ES-I3 (cell line): ENCODE data around the gene AVPR1A.
"Not testable (repeated sequence)": the region's sequence is repeated elsewhere in the genome, so short reads cannot be mapped to it uniquely, and the experiment has no call there.

Source experiments
- H3K36me3 ChIP-seq: 2 replicates; pipeline ENCODE4 v1.6.1; 2013; ENCODE audit warnings: mild to moderate bottlenecking, low read length, control low read depth, moderate library complexity; ENCODE audit not compliant: insufficient read depth
- H3K4me1 ChIP-seq: 2 replicates; pipeline ENCODE4 v1.6.1; 2013; ENCODE audit warnings: mild to moderate bottlenecking, control low read depth, low read length; ENCODE audit not compliant: insufficient read depth
- H3K9ac ChIP-seq: 2 replicates; pipeline ENCODE4 v1.6.1; 2013; ENCODE audit warnings: low read depth, mild to moderate bottlenecking, low read length, moderate library complexity
- H3K9me3 ChIP-seq: 2 replicates; pipeline ENCODE4 v1.6.1; 2013; ENCODE audit warnings: mild to moderate bottlenecking, low read length, moderate library complexity; ENCODE audit not compliant: control insufficient read depth, insufficient read depth

Gene AVPR1A

GRCh38 chr12:63150713-63151622, at the start of gene AVPR1A:
TSS of gene AVPR1A (minus strand) at chr12:63151201. CDS start at chr12:63150836, 365 bp downstream.
- Histone ChIP-seq H3K9me3 (peaks cover 5% of the 10 kb centered on the region; the same call in 1 of the 2 replicates), H3K9ac (peak within 1 kb of the TSS; percentile 64), H3K36me3 (no peaks in the 10 kb centered on the region), H3K4me1 (no peaks in the 10 kb centered on the region; the same call in 1 of the 2 replicates)

GRCh38 chr12:63196168-63196567, 45.2 kb upstream of the AVPR1A start:
- Histone ChIP-seq H3K36me3 (no peaks in the 10 kb centered on the region), H3K9ac (no peak overlapping the region)

GRCh38 chr12:63179224-63179623, 28.2 kb upstream of the AVPR1A start:
- no peaks in the 10 kb centered on the region for H3K4me1 ChIP-seq
- H3K9ac ChIP-seq: no peak overlapping the region
- H3K9me3 ChIP-seq: peaks cover 19% of the 10 kb centered on the region
- H3K36me3 ChIP-seq: no peaks in the 10 kb centered on the region

More at GRCh38 chr12:63196168-63196567, 45.2 kb upstream of the AVPR1A start:
- H3K9me3 ChIP-seq: no peaks in the 10 kb centered on the region
- H3K4me1 ChIP-seq: no peaks in the 10 kb centered on the region

- Histone ChIP-seq H3K36me3 (no peaks in the 10 kb centered on the region), H3K4me1 (no peaks in the 10 kb centered on the region), H3K9ac (no peak overlapping the region), H3K9me3 (no peaks in the 10 kb centered on the region)
These were observed 19.3 kb upstream of the AVPR1A start for GRCh38 chr12:63170321-63170720.

- H3K36me3 ChIP-seq, H3K9ac ChIP-seq, H3K4me1 ChIP-seq, H3K9me3 ChIP-seq: not testable (repeated sequence)
These were observed 16.7 kb upstream of the AVPR1A start for GRCh38 chr12:63167741-63168140.

- H3K4me1 ChIP-seq: no peaks in the 10 kb centered on the region
- no peak overlapping the region for H3K9ac ChIP-seq
- H3K36me3 ChIP-seq: no peaks in the 10 kb centered on the region
- no peaks in the 10 kb centered on the region for H3K9me3 ChIP-seq
These were observed 13.9 kb upstream of the AVPR1A start for GRCh38 chr12:63164911-63165310.

GRCh38 chr12:63163541-63163940, 12.5 kb upstream of the AVPR1A start:
- H3K36me3 ChIP-seq: no peaks in the 10 kb centered on the region
- H3K9ac ChIP-seq: no peak overlapping the region
- no peaks in the 10 kb centered on the region for H3K4me1 ChIP-seq
- no peaks in the 10 kb centered on the region for H3K9me3 ChIP-seq

- H3K36me3 ChIP-seq: no peaks in the 10 kb centered on the region
- H3K9ac ChIP-seq: no peak overlapping the region
- H3K9me3 ChIP-seq: peaks cover 5% of the 10 kb centered on the region; the same call in 1 of the 2 replicates
- H3K4me1 ChIP-seq: no peaks in the 10 kb centered on the region
These were observed 4.4 kb upstream of the AVPR1A start for GRCh38 chr12:63155375-63155774.

GRCh38 chr12:63154560-63154959, 3.6 kb upstream of the AVPR1A start:
- Histone ChIP-seq H3K36me3 (no peaks in the 10 kb centered on the region), H3K9me3 (peaks cover 5% of the 10 kb centered on the region; the same call in 1 of the 2 replicates), H3K4me1 (no peaks in the 10 kb centered on the region; the same call in 1 of the 2 replicates), H3K9ac (no peak overlapping the region)

- H3K9ac ChIP-seq: no peak overlapping the region; the same call in 1 of the 2 replicates
- H3K9me3 ChIP-seq: peaks cover 5% of the 10 kb centered on the region; the same call in 1 of the 2 replicates
- H3K36me3 ChIP-seq: no peaks in the 10 kb centered on the region
- no peaks in the 10 kb centered on the region; the same call in 1 of the 2 replicates for H3K4me1 ChIP-seq
These were observed 1.3 kb upstream of the AVPR1A start for GRCh38 chr12:63152321-63152700.

- no peaks in the 10 kb centered on the region for H3K36me3 ChIP-seq
- H3K9me3 ChIP-seq: peaks cover 5% of the 10 kb centered on the region; the same call in 1 of the 2 replicates
- H3K4me1 ChIP-seq: no peaks in the 10 kb centered on the region; the same call in 1 of the 2 replicates
- peak overlapping the region; percentile 64; the same call in 1 of the 2 replicates for H3K9ac ChIP-seq
These were observed 771 bp upstream of the AVPR1A start for GRCh38 chr12:63151623-63152320.

GRCh38 chr12:63149909-63150712, 890 bp downstream of the AVPR1A start:
- Histone ChIP-seq H3K9ac (peak overlapping the region; percentile 64), H3K4me1 (no peaks in the 10 kb centered on the region; the same call in 1 of the 2 replicates)

GRCh38 chr12:63144556-63144955, 6.4 kb downstream of the AVPR1A start:
- Histone ChIP-seq H3K36me3 (no peaks in the 10 kb centered on the region), H3K9ac (no peak overlapping the region), H3K9me3 (no peaks in the 10 kb centered on the region; the same call in 1 of the 2 replicates), H3K4me1 (no peaks in the 10 kb centered on the region)

More at GRCh38 chr12:63149909-63150712, 890 bp downstream of the AVPR1A start:
- H3K9me3 ChIP-seq: peaks cover 2% of the 10 kb centered on the region; the same call in 1 of the 2 replicates
- H3K36me3 ChIP-seq: no peaks in the 10 kb centered on the region

- no peaks in the 10 kb centered on the region for H3K4me1 ChIP-seq
- no peak overlapping the region for H3K9ac ChIP-seq
- H3K9me3 ChIP-seq: no peaks in the 10 kb centered on the region
These were observed 12.5 kb downstream of the AVPR1A start for GRCh38 chr12:63138488-63138887.

More at GRCh38 chr12:63138488-63138887, 12.5 kb downstream of the AVPR1A start:
- H3K36me3 ChIP-seq: no peaks in the 10 kb centered on the region
